OCI-LY7 (cell line): Measurements from ENCODE around the gene KRT86. TPM values are rescaled to one million over a fixed set of nuclear protein-coding genes. Genes with fewer than 3 reads are reported as not detected.

Source experiments
- BruUV-seq: library from RNA; stranded (reverse); fragments of 400-500 nt; replicated peaks from 2 replicates; lab custom pipeline; 2021; lab: Mats Ljungman, UMichigan
- CTCF ChIA-PET: fragments of 300-600 bp; sonication (Branson Sonifier 250); formaldehyde crosslinking; loops from one replicate; lab custom pipeline; 2022; ENCODE audit warnings: antibody characterized with exemption; ENCODE audit not compliant: unreplicated experiment; lab: Charles Lee
- POLR2A ChIA-PET: fragments of 300-600 bp; sonication (Branson Sonifier 250); formaldehyde crosslinking; loops from one replicate; lab custom pipeline; 2022; ENCODE audit warnings: antibody characterized with exemption; lab: Charles Lee
- DNase-seq: peaks from one replicate; pipeline ENCODE4 v3.0.0-alpha.2; 2015; ENCODE audit warnings: low spot score
- H2AFZ ChIP-seq: fragments of 200-600 bp; sonication (generic), shearing (Covaris generic); 2 replicates; pipeline ENCODE4 v1.6.1; 2014; ENCODE audit warnings: mild to moderate bottlenecking, antibody characterized with exemption, low read length, moderate library complexity
- H3K27ac ChIP-seq: fragments of 200-600 bp; sonication (generic); 2 replicates; pipeline ENCODE4 v1.5.1; 2014; ENCODE audit warnings: mixed run types, low read depth, mild to moderate bottlenecking, moderate library complexity, low read length, inconsistent platforms; ENCODE audit not compliant: poor library complexity, severe bottlenecking
- H3K36me3 ChIP-seq: fragments of 200-600 bp; sonication (generic); 2 replicates; pipeline ENCODE4 v1.6.1; 2014; ENCODE audit warnings: mild to moderate bottlenecking, antibody characterized with exemption, low read length, moderate library complexity, mixed read lengths; ENCODE audit not compliant: insufficient read depth
- H3K4me1 ChIP-seq: fragments of 200-600 bp; sonication (generic); 2 replicates; pipeline ENCODE4 v1.5.1; 2014; ENCODE audit warnings: mild to moderate bottlenecking, low read length; ENCODE audit not compliant: insufficient read depth, poor library complexity, severe bottlenecking
- H3K4me2 ChIP-seq: fragments of 200-600 bp; sonication (generic); 2 replicates; pipeline ENCODE4 v1.6.1; 2014; ENCODE audit warnings: mild to moderate bottlenecking, low read length
- H3K4me3 ChIP-seq: fragments of 200-600 bp; sonication (generic); 2 replicates; pipeline ENCODE4 v1.5.1; 2014; ENCODE audit warnings: mild to moderate bottlenecking, low read depth, low read length; ENCODE audit not compliant: poor library complexity, severe bottlenecking
- H3K79me2 ChIP-seq: fragments of 200-600 bp; sonication (generic); 2 replicates; pipeline ENCODE4 v1.6.1; 2016; ENCODE audit warnings: low read depth, mild to moderate bottlenecking, low read length, moderate library complexity, mixed read lengths; ENCODE audit not compliant: insufficient read depth
- H3K9me2 ChIP-seq: fragments of 200-600 bp; sonication (generic); 2 replicates; pipeline ENCODE4 v1.6.1; 2016; ENCODE audit warnings: mild to moderate bottlenecking, low read length, mixed read lengths; ENCODE audit not compliant: insufficient read depth
- H3K9me3 ChIP-seq: fragments of 200-600 bp; sonication (generic); 2 replicates; pipeline ENCODE4 v1.6.1; 2014; ENCODE audit warnings: mild to moderate bottlenecking, mixed run types, low read length, mixed read lengths
- H4K20me1 ChIP-seq: fragments of 200-600 bp; sonication (generic); 2 replicates; pipeline ENCODE4 v1.6.1; 2014; ENCODE audit warnings: mild to moderate bottlenecking, antibody characterized with exemption, low read length, moderate library complexity, mixed read lengths; ENCODE audit not compliant: insufficient read depth
- CTCF ChIP-seq: fragments of 200-600 bp; sonication (generic); conservative IDR thresholded peaks from 2 replicates; pipeline ENCODE4 v1.5.1; 2014; ENCODE audit warnings: mild to moderate bottlenecking, antibody characterized with exemption, low read length, moderate library complexity, mixed read lengths
- EZH2phosphoT487 ChIP-seq: fragments of 200-600 bp; sonication (generic); IDR thresholded peaks from 2 replicates; pipeline ENCODE4 v1.6.1; 2018; ENCODE audit warnings: low read depth, borderline replicate concordance, mild to moderate bottlenecking, mixed run types, antibody characterized with exemption, low read length, moderate library complexity, mixed read lengths
- intact Hi-C: fragments of 100-400 bp; cut with micrococcal nuclease; formaldehyde crosslinking; loops from one replicate; pipeline ENCODE4 v1.10.0; 2022; ENCODE audit not compliant: unreplicated experiment
- total RNA-seq, 2 experiments: library from RNA; depleted of rRNA in 1 of 2; stranded (reverse); fragments of >200 nt in 1 of 2; shearing (Covaris generic) in 1 of 2; gene quantifications; 2 replicates each; pipeline ENCODE4 v1.2.3, GENCODE V29; 2014 to 2022

Gene KRT86
- total RNA-seq, 2 experiments from 2014 or later, result not detected

GRCh38 chr12:52280319-52280795 lies 5.9 kb downstream of the KRT86 start:
- Histone ChIP-seq H3K9me3 (no peaks in the 10 kb centered on the region), H4K20me1 (no peaks in the 10 kb centered on the region), H3K4me3 (no peak overlapping the region), H3K79me2 (no peaks in the 10 kb centered on the region), H2AFZ (no peak overlapping the region), H3K4me1 (no peaks in the 10 kb centered on the region), H3K36me3 (no peaks in the 10 kb centered on the region), H3K4me2 (no peak overlapping the region), H3K27ac (no peak overlapping the region), H3K9me2 (no peaks in the 10 kb centered on the region)
- TF ChIP-seq CTCF (no peak), EZH2phosphoT487 (no peak)
- ChIA-PET CTCF (interaction anchor here (0.6 kb wide), 1 partner anchor 405 kb away, joined by 3 read pairs; no protein-coding TSS in a partner anchor), POLR2A (no interaction called here)
- intact Hi-C loops, result no loop called here
- no peak for DNase-seq
- BruUV-seq, result no TSS peak

- no peak for TF ChIP-seq EZH2phosphoT487
- no peak for TF ChIP-seq CTCF
- no TSS peak for BruUV-seq
- ChIA-PET POLR2A (no interaction called here), CTCF (no interaction called here)
- Histone ChIP-seq H3K4me1 (no peaks in the 10 kb centered on the region), H3K4me3 (no peak overlapping the region), H3K79me2 (no peaks in the 10 kb centered on the region), H3K9me3 (no peaks in the 10 kb centered on the region), H4K20me1 (no peaks in the 10 kb centered on the region), H3K36me3 (no peaks in the 10 kb centered on the region), H2AFZ (no peak overlapping the region), H3K27ac (no peak overlapping the region), H3K9me2 (no peaks in the 10 kb centered on the region), H3K4me2 (no peak overlapping the region)
- intact Hi-C loops, result no loop called here
- no peak for DNase-seq
Measured at GRCh38 chr12:52280796-52281560, 6.5 kb downstream of the KRT86 start.

GRCh38 chr12:52284562-52285171 lies 10.2 kb downstream of the KRT86 start:
- no peak for TF ChIP-seq CTCF
- H2AFZ ChIP-seq, result no peak overlapping the region
- no TSS peak for BruUV-seq
- intact Hi-C loops, result no loop called here
- H3K9me2 ChIP-seq, result no peaks in the 10 kb centered on the region
- H3K79me2 ChIP-seq, result no peaks in the 10 kb centered on the region
- H3K4me2 ChIP-seq, result no peak overlapping the region
- H3K36me3 ChIP-seq, result no peaks in the 10 kb centered on the region
- no peak overlapping the region for H3K27ac ChIP-seq
- H3K4me1 ChIP-seq, result no peaks in the 10 kb centered on the region
- H3K9me3 ChIP-seq, result no peaks in the 10 kb centered on the region
- ChIA-PET CTCF (no interaction called here), POLR2A (no interaction called here)
- H3K4me3 ChIP-seq, result no peak overlapping the region
- H4K20me1 ChIP-seq, result no peaks in the 10 kb centered on the region
- no peak for DNase-seq
